Endometrial microvascular endothelial cells (primary cell): ENCODE measurements around the gene GNG2. TPM values are rescaled to one million over a fixed set of nuclear protein-coding genes. Genes with fewer than 3 reads are reported as not detected.

Experiments
- in situ Hi-C: cut with HindIII; loops from 2 replicates; pipeline ENCODE4 v1.10.0; 2017; ENCODE audit warnings: low sequenced_read_pairs, low pct_unique_long_range_greater_than_20kb; ENCODE audit errors: inconsistent ontology term
- total RNA-seq: library from RNA; depleted of rRNA; stranded (reverse); fragments of >200 nt; gene quantifications from one replicate; pipeline ENCODE4 v1.2.3, GENCODE V29; 2015; ENCODE audit errors: inconsistent ontology term

Gene GNG2
- 8.5 TPM for total RNA-seq

DNA sequence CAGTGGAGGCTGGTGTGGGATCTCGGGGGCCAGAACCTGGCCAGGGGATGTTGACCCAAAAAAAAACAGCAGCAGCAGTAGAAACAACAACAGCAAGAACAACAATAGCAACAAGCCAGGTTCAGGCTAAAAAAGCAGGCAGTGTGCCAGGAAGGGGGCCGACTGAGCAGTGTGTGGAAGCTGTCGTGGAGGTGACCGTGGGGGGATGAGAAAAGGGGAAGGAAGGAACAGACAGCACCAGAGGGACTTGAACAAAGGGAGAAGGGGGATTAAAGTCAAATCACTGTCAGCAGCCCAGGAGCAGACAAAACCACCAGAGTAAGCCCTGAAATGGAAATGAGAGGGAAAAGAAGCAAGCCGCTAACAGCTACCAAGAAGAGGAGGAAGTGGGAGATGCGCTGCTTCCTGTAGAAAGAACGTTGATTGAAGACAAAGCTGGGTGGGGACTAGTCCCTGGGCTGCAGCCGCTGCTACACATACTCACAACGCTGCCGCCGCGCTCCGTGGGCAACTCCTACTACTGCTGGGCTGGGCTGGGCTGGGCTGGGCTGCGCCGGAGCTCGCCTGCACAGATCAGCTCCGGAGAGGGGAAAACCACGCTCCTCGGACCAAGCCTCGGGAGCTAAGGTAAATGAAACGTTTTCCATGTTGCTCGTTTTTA lies at the start of gene GNG2:
GNG2 (plus strand) TSS at position 449 of the 661 bp plus-strand sequence. CDS start 90,067 bp downstream, outside the sequence.
- in situ Hi-C loops: no loop called here

DNA sequence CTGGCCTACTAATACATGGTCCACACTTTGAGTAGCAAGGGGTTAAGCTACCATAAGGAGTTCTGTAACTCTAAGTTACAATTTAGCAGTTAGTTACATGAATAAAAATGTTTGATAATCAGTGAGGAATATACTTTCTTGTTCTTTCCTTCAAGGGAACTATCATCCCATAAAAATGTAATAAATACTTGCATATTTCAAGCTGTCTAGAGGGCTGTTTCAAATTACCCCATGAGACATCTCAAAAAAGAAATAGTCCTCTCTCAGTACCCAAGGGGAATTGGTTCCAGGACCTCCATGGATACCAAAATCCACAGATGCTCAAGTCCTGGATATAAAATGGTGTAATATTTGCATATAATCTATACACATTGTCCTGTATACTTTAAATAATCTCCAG lies 48.7 kb upstream of the GNG2 start:
- in situ Hi-C loops: no loop called here

DNA sequence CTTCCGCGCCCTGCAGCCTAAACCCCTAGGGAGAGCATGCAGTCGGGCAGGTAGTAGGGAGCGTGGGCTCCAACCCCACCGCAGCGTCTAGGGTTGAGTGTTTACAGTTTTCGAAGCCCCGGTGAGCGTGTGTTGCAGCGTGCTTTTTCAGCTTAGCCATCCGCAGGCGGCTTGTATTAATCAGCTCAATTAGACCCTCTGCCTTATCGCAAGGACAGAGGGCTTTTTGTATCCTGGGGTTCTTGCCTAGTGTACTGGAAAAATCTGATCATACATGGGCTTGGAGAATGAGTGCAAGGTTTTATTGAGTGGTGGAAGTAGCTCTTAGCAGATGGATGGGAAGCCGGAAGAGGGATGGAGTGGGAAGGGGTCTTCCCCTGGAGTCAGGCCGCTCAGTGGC lies 44.4 kb upstream of the GNG2 start:
- in situ Hi-C loops: no loop called here

GRCh38 chr14:51817326-51817725 lies 43.1 kb upstream of the GNG2 start:
- in situ Hi-C loops: no loop called here

GRCh38 chr14:51818748-51819380 lies 41.5 kb upstream of the GNG2 start:
- in situ Hi-C loops: no loop called here

- in situ Hi-C loops: no loop called here
These were observed 38.6 kb upstream of the GNG2 start for GRCh38 chr14:51821822-51822221.

- in situ Hi-C loops: no loop called here
These were observed 37.9 kb upstream of the GNG2 start for GRCh38 chr14:51822499-51822898.

DNA sequence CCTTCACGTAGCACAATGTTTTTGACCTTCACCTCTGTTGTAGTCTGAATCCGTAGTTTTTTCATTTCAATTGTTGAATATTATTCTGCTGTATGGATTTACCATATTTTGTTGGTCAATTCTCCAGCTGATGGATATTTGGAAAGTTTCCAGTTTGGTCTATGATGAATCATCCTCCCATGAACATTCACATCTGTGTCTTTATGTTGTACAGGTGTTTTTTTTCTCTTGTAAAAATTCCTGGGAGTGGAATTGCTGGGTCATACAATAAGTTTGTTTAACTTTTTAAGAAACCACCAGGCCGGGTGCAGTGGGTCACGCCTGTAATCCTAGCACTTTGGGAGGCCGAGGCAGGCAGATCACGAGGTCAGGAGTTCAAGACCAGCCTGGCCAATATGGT lies 36.7 kb upstream of the GNG2 start:
- in situ Hi-C loops: no loop called here

GRCh38 chr14:51824191-51824590 lies 36.2 kb upstream of the GNG2 start:
- in situ Hi-C loops: no loop called here

GRCh38 chr14:51825926-51826325 lies 34.5 kb upstream of the GNG2 start:
- in situ Hi-C loops: no loop called here

GRCh38 chr14:51828017-51828797 lies 32.2 kb upstream of the GNG2 start:
- in situ Hi-C loops: no loop called here

DNA sequence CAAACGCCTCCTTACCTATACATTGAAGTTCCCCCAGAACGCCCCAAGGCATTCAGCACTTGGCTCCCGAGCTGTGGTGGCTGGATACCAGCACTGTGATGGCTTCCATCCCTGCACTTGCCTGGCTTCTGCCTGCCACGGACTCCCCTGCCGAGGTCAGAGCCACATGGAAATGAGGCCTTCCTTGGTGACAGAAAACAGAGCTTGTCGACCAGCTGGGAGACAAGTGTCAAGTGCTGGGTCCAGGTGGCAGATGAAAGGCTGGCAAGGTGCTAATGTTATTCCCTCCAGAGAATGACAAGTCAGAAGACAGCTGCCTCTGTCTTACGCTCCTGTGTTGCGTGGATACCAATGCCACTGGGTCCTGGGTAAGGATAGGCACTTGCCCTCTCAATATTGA lies 26.2 kb upstream of the GNG2 start:
- in situ Hi-C loops: no loop called here

- in situ Hi-C loops: no loop called here
These were observed 24.0 kb upstream of the GNG2 start for GRCh38 chr14:51836417-51836816.

- in situ Hi-C loops: no loop called here
These were observed 16.1 kb upstream of the GNG2 start for GRCh38 chr14:51844081-51844881.

DNA sequence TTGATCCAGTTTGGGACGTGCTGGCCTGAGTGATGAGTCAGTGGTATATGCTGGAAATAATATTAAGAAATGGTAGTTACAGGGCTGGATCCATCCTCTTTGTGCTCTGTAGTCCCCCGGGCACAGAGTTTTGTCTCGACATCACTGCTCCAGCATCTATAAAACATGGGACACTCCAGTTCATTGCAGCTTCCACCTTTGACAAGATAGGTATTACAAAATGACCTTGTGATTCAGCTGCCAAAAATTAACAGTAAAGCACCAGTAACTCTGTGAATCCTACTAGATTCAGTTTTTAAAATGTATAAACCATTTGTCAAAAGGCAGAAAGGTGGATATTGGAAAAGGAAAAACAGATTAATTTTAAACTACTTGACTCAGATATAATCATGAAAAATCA lies 14.6 kb upstream of the GNG2 start:
- in situ Hi-C loops: no loop called here

GRCh38 chr14:51846631-51847488 lies 13.6 kb upstream of the GNG2 start:
- in situ Hi-C loops: no loop called here

- in situ Hi-C loops: no loop called here
These were observed 13.0 kb upstream of the GNG2 start for GRCh38 chr14:51847489-51847796.

DNA sequence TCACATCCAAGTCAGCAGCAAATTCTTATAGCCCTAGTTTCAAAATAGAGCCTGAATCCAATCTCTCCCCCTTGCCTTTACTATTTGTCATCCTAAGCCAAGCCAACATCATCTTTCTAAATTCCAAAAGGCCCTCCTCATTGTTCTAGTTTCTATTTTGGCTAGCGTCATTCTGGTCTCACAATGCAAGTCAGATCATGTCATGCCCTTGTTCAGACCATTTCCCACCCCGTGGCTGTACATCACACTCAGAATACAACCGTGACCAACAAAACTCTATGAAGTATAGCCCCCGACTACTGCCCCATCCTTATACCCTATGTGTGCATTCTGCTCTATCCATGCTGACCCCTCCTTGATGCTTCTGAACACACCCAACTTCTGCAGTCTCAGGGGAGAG lies 12.3 kb upstream of the GNG2 start:
- in situ Hi-C loops: no loop called here

- in situ Hi-C loops: no loop called here
These were observed 11.3 kb upstream of the GNG2 start for GRCh38 chr14:51849097-51849496.
